IPS-18c (cell line): ENCODE data around the gene TMEM203.
A peak's percentile ranks its signal among the peaks of the same experiment; 100 is the strongest.

Experiments used
- H3K4me3 ChIP-seq: 2 replicates; pipeline ENCODE4 v1.7.0; 2013; ENCODE audit warnings: low read depth, mild to moderate bottlenecking, low read length, moderate library complexity; ENCODE audit not compliant: insufficient read depth
- H3K9me3 ChIP-seq: one replicate; pipeline ENCODE4 v1.6.1; 2013; ENCODE audit warnings: mild to moderate bottlenecking, low read length, moderate library complexity; ENCODE audit not compliant: control insufficient read depth, insufficient read depth

The TMEM203 gene

GRCh38 chr9:137213160-137214060, 8.0 kb upstream of the TMEM203 start:
- no peak overlapping the region; the same call in 1 of the 2 replicates for H3K4me3 ChIP-seq
- H3K9me3 ChIP-seq, result peaks cover 2% of the 10 kb centered on the region

- Histone ChIP-seq H3K9me3 (peaks cover 2% of the 10 kb centered on the region), H3K4me3 (no peak overlapping the region)
Measured at GRCh38 chr9:137212520-137212919, 7.1 kb upstream of the TMEM203 start.

DNA sequence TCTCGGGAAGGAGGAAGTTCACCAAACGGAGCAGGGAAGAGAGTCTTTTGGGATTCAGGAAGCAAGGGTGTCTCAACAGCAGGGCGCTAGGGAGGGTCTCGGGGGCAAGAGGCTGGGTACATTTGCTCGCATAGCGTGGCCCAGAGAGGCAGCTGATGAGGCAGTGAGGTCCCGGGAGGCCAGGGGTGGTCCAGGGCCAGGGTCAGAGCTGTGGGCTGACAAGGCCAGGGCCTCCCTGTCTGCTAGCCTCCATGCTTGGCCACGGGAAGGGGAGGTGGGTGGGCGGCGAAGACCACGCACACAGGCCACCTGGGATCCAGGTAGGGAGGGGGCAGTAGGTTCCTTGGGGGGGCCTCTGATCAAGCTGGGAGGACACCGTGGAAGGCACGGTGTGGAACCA, 6.1 kb upstream of the TMEM203 start:
- Histone ChIP-seq H3K4me3 (no peak overlapping the region), H3K9me3 (peaks cover 2% of the 10 kb centered on the region)

DNA sequence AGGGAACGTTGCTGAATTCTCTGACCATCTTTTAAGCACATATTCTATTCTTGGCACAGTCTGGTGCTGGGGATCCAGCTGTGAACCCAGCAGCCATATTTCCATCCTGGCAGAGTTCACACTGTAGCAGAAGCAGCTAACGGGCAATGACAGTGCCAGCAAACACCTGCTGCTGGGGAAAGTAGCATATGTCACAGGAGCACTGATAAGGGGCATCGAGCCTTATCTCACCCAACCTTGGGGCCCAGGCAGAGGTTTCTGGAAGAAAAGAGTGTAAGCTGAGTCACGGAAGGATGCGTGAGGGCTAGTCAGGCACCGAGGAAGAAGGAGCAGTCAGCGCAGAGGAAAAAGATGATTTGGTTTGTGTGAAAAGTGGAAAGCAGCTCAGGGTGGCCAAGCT, 1.2 kb upstream of the TMEM203 start:
- Histone ChIP-seq H3K4me3 (peak overlapping the region; percentile 68), H3K9me3 (no peaks in the 10 kb centered on the region)

DNA sequence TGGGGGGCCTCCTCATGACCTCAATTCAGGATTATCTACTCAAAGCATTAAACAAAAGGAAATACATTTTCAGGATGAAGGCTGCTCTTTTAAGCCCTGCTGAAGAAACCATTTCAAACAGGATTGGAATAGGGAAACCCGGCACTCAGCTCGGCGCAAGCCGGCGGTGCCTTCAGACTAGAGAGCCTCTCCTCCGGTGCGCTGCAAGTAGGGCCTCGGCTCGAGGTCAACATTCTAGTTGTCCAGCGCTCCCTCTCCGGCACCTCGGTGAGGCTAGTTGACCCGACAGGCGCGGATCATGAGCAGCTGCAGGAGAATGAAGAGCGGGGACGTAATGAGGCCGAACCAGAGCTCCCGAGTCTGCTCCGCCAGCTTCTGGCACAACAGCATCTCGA, 720 bp downstream of the TMEM203 start:
- Histone ChIP-seq H3K4me3 (peak overlapping the region; percentile 68), H3K9me3 (no peaks in the 10 kb centered on the region)

DNA sequence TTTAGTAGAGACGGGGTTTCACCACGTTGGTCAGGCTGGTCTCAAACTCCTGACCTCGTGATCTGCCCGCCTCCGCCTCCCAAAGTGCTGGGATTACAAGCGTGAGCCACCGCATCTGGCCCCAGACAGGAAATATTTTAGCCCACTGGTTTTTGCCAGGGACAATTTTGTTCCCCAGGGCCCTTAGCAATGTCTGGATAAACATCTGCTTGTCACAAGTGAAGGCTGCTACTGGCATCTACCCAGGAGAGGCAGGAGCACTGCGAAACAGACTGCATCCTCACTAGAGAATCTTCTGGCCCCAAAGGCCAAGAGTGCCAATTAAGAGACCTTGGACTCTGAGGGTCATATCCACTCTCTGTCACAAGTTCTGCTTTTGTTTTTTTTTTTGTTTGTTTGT, 2.5 kb downstream of the TMEM203 start:
- no peak overlapping the region for H3K4me3 ChIP-seq
- H3K9me3 ChIP-seq, result no peaks in the 10 kb centered on the region

GRCh38 chr9:137201205-137201868, 4.1 kb downstream of the TMEM203 start:
- H3K9me3 ChIP-seq, result no peaks in the 10 kb centered on the region
- H3K4me3 ChIP-seq, result peak overlapping the region; percentile 84

GRCh38 chr9:137200311-137201204, 4.9 kb downstream of the TMEM203 start, which contains the start of gene TPRN:
TSS of gene TPRN (minus strand) at chr9:137200741. CDS start at chr9:137200711, 30 bp downstream.
- peak within 1 kb of the TSS; percentile 84 for H3K4me3 ChIP-seq
- no peaks in the 10 kb centered on the region for H3K9me3 ChIP-seq

- H3K9me3 ChIP-seq, result no peaks in the 10 kb centered on the region
- peak overlapping the region; percentile 40 for H3K4me3 ChIP-seq
Measured at GRCh38 chr9:137199411-137200121, 5.9 kb downstream of the TMEM203 start.

GRCh38 chr9:137198902-137199283, 6.6 kb downstream of the TMEM203 start:
- H3K9me3 ChIP-seq, result no peaks in the 10 kb centered on the region
- no peak overlapping the region; the same call in 1 of the 2 replicates for H3K4me3 ChIP-seq

DNA sequence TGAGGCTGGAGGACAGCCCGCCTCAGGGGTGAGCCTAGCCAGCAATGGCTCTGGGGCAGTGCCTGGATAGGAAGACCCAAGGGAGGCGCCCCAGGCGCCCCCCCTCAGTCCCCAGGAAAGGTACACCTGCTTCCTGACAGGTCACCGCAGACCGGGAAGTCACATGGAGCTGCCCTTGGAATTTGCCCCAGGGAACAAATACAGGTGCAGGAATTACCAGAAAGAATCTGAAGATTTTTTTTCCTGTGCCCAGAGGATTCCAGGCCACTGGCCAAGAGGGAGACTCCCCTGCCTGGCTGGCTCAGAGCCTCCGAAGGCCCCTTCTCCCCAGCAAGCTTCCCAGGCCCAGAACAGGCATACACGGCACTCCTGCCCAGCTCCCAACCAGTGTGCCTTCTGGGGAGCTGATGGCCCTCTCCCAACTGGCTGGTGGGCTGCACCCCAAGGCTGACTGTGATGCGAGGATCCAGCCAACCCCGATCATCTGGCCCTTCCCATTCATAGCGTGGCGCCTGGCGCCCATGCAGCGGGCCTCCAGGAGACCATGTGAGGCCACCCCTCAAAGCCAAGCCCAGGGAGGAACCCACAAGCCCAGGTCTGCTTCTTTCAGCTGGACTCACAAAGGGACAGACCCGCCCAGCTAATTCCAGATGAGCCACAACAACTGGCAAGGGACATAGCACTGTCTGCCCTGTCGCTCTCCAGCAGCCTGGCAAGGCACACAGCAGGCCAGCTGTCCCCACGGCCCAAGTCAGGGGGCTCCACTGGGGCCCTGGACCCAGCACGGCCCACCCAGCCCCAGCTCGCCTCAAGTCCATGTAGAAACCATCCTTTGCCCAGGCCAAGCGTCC, 7.2 kb downstream of the TMEM203 start:
- Histone ChIP-seq H3K4me3 (no peak overlapping the region; the same call in 1 of the 2 replicates), H3K9me3 (no peaks in the 10 kb centered on the region)

DNA sequence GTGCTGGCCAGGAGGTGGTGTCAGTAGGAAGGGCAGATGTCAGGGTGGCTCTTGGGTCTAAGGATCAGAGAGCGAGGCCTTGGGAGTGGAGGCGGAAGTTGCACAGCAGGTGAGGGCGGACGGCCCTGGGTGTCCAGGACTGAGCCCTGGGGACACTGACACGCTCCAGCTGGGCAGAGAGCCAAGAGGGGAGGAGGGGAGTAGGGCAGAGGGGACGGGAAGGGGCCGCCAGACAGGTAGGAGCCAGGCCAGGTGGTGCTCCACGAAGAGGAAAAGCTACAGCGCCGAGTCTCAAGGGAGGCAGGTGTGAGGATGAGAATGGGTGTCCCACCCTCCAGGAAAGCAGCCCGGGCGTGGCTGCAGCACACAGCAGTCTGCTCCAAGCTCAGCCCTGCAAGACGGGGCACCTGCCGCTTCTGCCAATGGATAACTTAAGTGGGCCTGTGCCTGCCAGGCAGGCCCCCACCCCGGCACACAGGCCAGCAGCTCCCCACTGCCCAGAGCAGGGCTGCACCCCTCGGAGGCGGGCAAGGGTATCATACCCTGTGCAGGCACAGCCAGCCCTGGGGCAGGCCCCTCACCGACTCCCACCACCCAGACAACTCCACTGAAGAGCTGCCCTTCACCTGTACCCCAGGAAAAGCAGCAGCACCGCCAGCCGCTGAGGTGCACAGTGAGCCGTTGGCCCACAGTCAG, 9.8 kb downstream of the TMEM203 start:
- Histone ChIP-seq H3K4me3 (no peak overlapping the region), H3K9me3 (no peaks in the 10 kb centered on the region)

- H3K9me3 ChIP-seq, result no peaks in the 10 kb centered on the region
- H3K4me3 ChIP-seq, result no peak overlapping the region
Measured at GRCh38 chr9:137194909-137195308, 10.5 kb downstream of the TMEM203 start.

DNA sequence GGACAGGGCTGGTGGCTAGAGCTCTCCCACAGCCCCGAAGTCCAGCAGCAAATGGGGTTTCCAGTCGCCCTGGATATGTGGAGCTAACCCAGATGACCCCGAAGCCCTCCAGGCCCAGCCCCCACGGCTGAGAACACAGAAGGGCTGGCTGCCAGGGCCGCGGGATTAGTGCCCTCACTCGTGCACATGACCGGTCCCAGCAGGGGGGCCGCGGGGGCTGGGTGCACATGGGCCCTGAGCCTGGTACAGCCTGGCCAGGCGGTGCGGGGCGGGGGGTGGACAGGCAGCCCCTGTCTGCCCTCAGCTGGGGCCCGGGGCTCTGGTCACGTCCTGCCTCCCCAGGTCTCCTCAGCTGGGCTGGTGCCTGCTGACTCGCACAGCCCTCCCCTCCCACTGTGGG, 11.1 kb downstream of the TMEM203 start:
- peaks cover under 1% of the 10 kb centered on the region for H3K9me3 ChIP-seq
- no peak overlapping the region; the same call in 1 of the 2 replicates for H3K4me3 ChIP-seq

DNA sequence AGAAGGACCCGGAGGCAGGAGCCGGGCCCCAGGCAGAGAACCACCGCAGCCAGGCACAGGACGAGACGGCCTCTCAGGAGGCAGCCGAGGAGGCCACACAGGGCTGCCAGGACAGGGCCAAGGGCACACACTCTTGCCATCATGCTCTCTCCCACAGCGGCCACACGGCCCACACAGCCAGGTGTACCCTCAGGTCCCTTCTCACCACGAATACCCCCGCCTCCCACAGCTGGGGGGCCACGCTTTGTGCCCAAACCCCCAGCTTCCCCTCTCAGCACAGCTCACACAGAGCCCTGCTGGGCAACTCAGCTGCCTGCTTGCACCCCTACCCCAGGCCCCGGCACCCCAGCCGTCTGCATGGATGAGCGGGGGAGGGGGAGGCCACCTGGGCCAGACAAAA, 11.7 kb downstream of the TMEM203 start:
- peaks cover 2% of the 10 kb centered on the region for H3K9me3 ChIP-seq
- H3K4me3 ChIP-seq, result no peak overlapping the region
